Stimulated activated naive CD4-positive, alpha-beta T cell (primary cell): ENCODE data around the gene ORM2.

Experiments used
- DNase-seq, 6 experiments: peaks; one replicate each; lab custom pipeline; 2025; lab: John Stamatoyannopoulos, UW

Gene ORM2

GRCh38 chr9:114294664-114295063 is 35.0 kb upstream of the ORM2 start:
- no peak for DNase-seq

GRCh38 chr9:114296338-114296737 is 33.3 kb upstream of the ORM2 start:
- DNase-seq: no peak

- no peak for DNase-seq
Measured at GRCh38 chr9:114299286-114300152, 30.1 kb upstream of the ORM2 start.

- DNase-seq: no peak
Measured at GRCh38 chr9:114300153-114300845, 29.4 kb upstream of the ORM2 start.

GRCh38 chr9:114300846-114301797 is 28.5 kb upstream of the ORM2 start:
- no peak for DNase-seq

- no peak for DNase-seq
Measured at GRCh38 chr9:114301798-114302565, 27.7 kb upstream of the ORM2 start.

GRCh38 chr9:114302727-114303126 is 26.9 kb upstream of the ORM2 start:
- DNase-seq: no peak

- no peak for DNase-seq
Measured at GRCh38 chr9:114303571-114303970, 26.1 kb upstream of the ORM2 start.

GRCh38 chr9:114303977-114304376 is 25.7 kb upstream of the ORM2 start:
- DNase-seq: no peak

- no peak for DNase-seq
Measured at GRCh38 chr9:114304416-114305188, 25.1 kb upstream of the ORM2 start.

GRCh38 chr9:114307899-114308267 is 21.8 kb upstream of the ORM2 start:
- DNase-seq: no peak

- DNase-seq: no peak
Measured at GRCh38 chr9:114308361-114308950, 21.2 kb upstream of the ORM2 start.

- DNase-seq: no peak
Measured at GRCh38 chr9:114309096-114309495, 20.6 kb upstream of the ORM2 start.

- no peak for DNase-seq
Measured at GRCh38 chr9:114310471-114311450, 18.9 kb upstream of the ORM2 start.

GRCh38 chr9:114311571-114312512 is 17.8 kb upstream of the ORM2 start:
- no peak for DNase-seq

- DNase-seq: no peak
Measured at GRCh38 chr9:114312513-114312875, 17.2 kb upstream of the ORM2 start.

- no peak for DNase-seq
Measured at GRCh38 chr9:114313186-114313585, 16.5 kb upstream of the ORM2 start.

- no peak for DNase-seq
Measured at GRCh38 chr9:114314256-114314867, 15.3 kb upstream of the ORM2 start.
